Measurements from ENCODE around the gene STUM. TPM values are rescaled to one million over a fixed set of nuclear protein-coding genes. Genes with fewer than 3 reads are reported as not detected.

Gene STUM
- total and polyA plus RNA-seq, 2 experiments from 2014 or later = 0.23 to 1.3 TPM

- Histone ChIP-seq H3K79me2 (replicated peaks; ENCODE audit: insufficient read depth) (no peaks in the 10 kb centered on the region), H3K4me2 (no peak overlapping the region), H3F3A (replicated peaks; ENCODE audit: low read depth) (no peaks in the 10 kb centered on the region), H2AFZ (no peak overlapping the region), H3K27ac (ENCODE audit: low read depth) (no peak overlapping the region), H3K4me3 (no peak overlapping the region), H3K36me3 (ENCODE audit: insufficient read depth) (no peaks in the 10 kb centered on the region), H3K27me3 (ENCODE audit: insufficient read depth) (no peaks in the 10 kb centered on the region), H3K4me1 (ENCODE audit: insufficient read depth) (peaks cover 3% of the 10 kb centered on the region; the same call in 1 of the 2 replicates), H3K9me2 (ENCODE audit: insufficient read depth) (no peaks in the 10 kb centered on the region), H4K20me1 (replicated peaks; ENCODE audit: insufficient read depth) (no peaks in the 10 kb centered on the region)
- DNase-seq (ENCODE audit: low spot score) = no peak
- H3K27ac Mint-ChIP-seq = no peak overlapping the region
- peaks cover 12% of the 10 kb centered on the region for H3K27me3 Mint-ChIP-seq (ENCODE audit: insufficient read depth, low read depth, poor library complexity)
- no peak for ATAC-seq
- H3K4me3 Mint-ChIP-seq = no peak overlapping the region
- H3K4me1 Mint-ChIP-seq = peaks cover 30% of the 10 kb centered on the region
- H3K9me3 Mint-ChIP-seq = no peaks in the 10 kb centered on the region; the same call in 2 of the 3 replicates
- TF ChIP-seq EZH2 (IDR thresholded peaks at IDR 0.05; ENCODE audit: low read depth, unreplicated experiment) (no peak), EZH2phosphoT487 (IDR thresholded peaks at IDR 0.05; ENCODE audit: unreplicated experiment) (no peak), REST (IDR thresholded peaks at IDR 0.05; ENCODE audit: unreplicated experiment) (no peak), JUNB (IDR thresholded peaks at IDR 0.05; ENCODE audit: unreplicated experiment) (no peak), CREB1 (CRISPR knock-in tag; IDR thresholded peaks at IDR 0.05; ENCODE audit: low read depth) (no peak), POLR2AphosphoS5 (IDR thresholded peaks at IDR 0.05; ENCODE audit: low read depth) (no peak), NANOG (IDR thresholded peaks at IDR 0.05; ENCODE audit: borderline replicate concordance) (no peak), ZNF114 (CRISPR knock-in tag; IDR thresholded peaks at IDR 0.05) (no peak), ZNF331 (CRISPR knock-in tag; IDR thresholded peaks at IDR 0.05; ENCODE audit: low read depth) (no peak), STAT1 (IDR thresholded peaks at IDR 0.05; ENCODE audit: unreplicated experiment) (no peak), ETS1 (IDR thresholded peaks at IDR 0.05) (no peak)
- TF ChIP-seq, protein P1, sequence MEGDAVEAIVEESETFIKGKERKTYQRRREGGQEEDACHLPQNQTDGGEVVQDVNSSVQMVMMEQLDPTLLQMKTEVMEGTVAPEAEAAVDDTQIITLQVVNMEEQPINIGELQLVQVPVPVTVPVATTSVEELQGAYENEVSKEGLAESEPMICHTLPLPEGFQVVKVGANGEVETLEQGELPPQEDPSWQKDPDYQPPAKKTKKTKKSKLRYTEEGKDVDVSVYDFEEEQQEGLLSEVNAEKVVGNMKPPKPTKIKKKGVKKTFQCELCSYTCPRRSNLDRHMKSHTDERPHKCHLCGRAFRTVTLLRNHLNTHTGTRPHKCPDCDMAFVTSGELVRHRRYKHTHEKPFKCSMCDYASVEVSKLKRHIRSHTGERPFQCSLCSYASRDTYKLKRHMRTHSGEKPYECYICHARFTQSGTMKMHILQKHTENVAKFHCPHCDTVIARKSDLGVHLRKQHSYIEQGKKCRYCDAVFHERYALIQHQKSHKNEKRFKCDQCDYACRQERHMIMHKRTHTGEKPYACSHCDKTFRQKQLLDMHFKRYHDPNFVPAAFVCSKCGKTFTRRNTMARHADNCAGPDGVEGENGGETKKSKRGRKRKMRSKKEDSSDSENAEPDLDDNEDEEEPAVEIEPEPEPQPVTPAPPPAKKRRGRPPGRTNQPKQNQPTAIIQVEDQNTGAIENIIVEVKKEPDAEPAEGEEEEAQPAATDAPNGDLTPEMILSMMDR (conservative IDR thresholded peaks at IDR 0.05; ENCODE audit: low read depth in 2 of 2) = no peak
- TF ChIP-seq, protein P2, sequence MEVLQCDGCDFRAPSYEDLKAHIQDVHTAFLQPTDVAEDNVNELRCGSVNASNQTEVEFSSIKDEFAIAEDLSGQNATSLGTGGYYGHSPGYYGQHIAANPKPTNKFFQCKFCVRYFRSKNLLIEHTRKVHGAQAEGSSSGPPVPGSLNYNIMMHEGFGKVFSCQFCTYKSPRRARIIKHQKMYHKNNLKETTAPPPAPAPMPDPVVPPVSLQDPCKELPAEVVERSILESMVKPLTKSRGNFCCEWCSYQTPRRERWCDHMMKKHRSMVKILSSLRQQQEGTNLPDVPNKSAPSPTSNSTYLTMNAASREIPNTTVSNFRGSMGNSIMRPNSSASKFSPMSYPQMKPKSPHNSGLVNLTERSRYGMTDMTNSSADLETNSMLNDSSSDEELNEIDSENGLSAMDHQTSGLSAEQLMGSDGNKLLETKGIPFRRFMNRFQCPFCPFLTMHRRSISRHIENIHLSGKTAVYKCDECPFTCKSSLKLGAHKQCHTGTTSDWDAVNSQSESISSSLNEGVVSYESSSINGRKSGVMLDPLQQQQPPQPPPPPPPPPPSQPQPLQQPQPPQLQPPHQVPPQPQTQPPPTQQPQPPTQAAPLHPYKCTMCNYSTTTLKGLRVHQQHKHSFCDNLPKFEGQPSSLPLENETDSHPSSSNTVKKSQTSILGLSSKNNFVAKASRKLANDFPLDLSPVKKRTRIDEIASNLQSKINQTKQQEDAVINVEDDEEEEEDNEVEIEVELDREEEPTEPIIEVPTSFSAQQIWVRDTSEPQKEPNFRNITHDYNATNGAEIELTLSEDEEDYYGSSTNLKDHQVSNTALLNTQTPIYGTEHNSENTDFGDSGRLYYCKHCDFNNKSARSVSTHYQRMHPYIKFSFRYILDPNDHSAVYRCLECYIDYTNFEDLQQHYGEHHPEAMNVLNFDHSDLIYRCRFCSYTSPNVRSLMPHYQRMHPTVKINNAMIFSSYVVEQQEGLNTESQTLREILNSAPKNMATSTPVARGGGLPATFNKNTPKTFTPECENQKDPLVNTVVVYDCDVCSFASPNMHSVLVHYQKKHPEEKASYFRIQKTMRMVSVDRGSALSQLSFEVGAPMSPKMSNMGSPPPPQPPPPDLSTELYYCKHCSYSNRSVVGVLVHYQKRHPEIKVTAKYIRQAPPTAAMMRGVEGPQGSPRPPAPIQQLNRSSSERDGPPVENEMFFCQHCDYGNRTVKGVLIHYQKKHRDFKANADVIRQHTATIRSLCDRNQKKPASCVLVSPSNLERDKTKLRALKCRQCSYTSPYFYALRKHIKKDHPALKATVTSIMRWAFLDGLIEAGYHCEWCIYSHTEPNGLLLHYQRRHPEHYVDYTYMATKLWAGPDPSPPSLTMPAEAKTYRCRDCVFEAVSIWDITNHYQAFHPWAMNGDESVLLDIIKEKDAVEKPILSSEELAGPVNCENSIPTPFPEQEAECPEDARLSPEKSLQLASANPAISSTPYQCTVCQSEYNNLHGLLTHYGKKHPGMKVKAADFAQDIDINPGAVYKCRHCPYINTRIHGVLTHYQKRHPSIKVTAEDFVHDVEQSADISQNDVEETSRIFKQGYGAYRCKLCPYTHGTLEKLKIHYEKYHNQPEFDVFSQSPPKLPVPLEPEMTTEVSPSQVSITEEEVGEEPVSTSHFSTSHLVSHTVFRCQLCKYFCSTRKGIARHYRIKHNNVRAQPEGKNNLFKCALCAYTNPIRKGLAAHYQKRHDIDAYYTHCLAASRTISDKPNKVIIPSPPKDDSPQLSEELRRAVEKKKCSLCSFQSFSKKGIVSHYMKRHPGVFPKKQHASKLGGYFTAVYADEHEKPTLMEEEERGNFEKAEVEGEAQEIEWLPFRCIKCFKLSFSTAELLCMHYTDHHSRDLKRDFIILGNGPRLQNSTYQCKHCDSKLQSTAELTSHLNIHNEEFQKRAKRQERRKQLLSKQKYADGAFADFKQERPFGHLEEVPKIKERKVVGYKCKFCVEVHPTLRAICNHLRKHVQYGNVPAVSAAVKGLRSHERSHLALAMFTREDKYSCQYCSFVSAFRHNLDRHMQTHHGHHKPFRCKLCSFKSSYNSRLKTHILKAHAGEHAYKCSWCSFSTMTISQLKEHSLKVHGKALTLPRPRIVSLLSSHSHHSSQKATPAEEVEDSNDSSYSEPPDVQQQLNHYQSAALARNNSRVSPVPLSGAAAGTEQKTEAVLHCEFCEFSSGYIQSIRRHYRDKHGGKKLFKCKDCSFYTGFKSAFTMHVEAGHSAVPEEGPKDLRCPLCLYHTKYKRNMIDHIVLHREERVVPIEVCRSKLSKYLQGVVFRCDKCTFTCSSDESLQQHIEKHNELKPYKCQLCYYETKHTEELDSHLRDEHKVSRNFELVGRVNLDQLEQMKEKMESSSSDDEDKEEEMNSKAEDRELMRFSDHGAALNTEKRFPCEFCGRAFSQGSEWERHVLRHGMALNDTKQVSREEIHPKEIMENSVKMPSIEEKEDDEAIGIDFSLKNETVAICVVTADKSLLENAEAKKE (CRISPR knock-in tag; IDR thresholded peaks at IDR 0.05) = no peak
- no peaks in the 10 kb centered on the region; the same call in 2 of the 3 replicates for H3K36me3 Mint-ChIP-seq (ENCODE audit: low read depth)
These were observed 96.9 kb downstream of the STUM start for GRCh38 chr1:226645279-226645976.
